Duodenal mucosa (tissue), 2 donors: ENCODE measurements around the gene LEKR1.

Source experiments
- H3K27ac ChIP-seq: one replicate; pipeline ENCODE4 v1.7.0; 2013; ENCODE audit warnings: low read depth, low read length
- H3K27me3 ChIP-seq, 2 donors: one replicate each; pipeline ENCODE4 v1.7.0; 2013; ENCODE audit warnings: low read length in 2 of 2, control low read depth in 1 of 2; ENCODE audit not compliant: insufficient read depth in 2 of 2, control insufficient read depth in 1 of 2
- H3K36me3 ChIP-seq, 2 donors: one replicate each; pipeline ENCODE4 v1.7.0; 2013; ENCODE audit warnings: low read length in 2 of 2, control low read depth in 1 of 2; ENCODE audit not compliant: insufficient read depth in 2 of 2, control insufficient read depth in 1 of 2
- H3K4me1 ChIP-seq, 2 donors: one replicate each; pipeline ENCODE4 v1.7.0; 2013; ENCODE audit warnings: low read length in 2 of 2, control low read depth in 1 of 2; ENCODE audit not compliant: insufficient read depth in 2 of 2, control insufficient read depth in 1 of 2
- H3K4me3 ChIP-seq, 2 donors: one replicate each; pipeline ENCODE4 v1.7.0; 2013; ENCODE audit warnings: low read length in 2 of 2, low read depth in 1 of 2
- H3K9ac ChIP-seq, 2 donors: one replicate each; pipeline ENCODE4 v1.7.0; 2013; ENCODE audit warnings: low read length in 2 of 2, low read depth in 1 of 2
- H3K9me3 ChIP-seq, 2 donors: one replicate each; pipeline ENCODE4 v1.7.0; 2013; ENCODE audit warnings: low read length in 2 of 2, control low read depth in 1 of 2; ENCODE audit not compliant: control insufficient read depth in 1 of 2

Gene LEKR1

DNA sequence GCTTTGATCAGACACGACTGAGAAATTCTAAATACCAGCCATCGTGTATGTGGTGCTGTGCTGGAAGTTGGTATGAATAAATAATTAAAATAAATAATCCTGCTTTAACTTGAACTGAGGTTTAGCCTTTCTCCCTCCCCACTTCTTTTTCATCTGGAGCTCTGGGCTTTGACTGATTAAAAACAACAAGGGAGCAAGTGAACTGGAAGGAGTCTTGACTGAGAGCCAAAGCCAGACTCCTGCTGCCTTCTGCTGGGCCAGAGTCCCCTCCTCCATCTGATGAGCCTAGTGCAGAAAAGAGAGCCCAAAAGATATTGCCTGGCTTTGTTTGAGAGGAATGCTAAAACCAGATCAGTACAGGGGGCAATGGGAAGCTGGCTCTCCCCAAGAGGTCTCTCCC, 237.8 kb downstream of the LEKR1 start:
- H3K36me3 ChIP-seq = no peaks in the 10 kb centered on the region
- no peak overlapping the region for H3K4me3 ChIP-seq
- no peaks in the 10 kb centered on the region for H3K9me3 ChIP-seq
- H3K4me1 ChIP-seq = no peaks in the 10 kb centered on the region
- no peak overlapping the region for H3K9ac ChIP-seq
- no peaks in the 10 kb centered on the region for H3K27me3 ChIP-seq
- no peak overlapping the region for H3K27ac ChIP-seq

DNA sequence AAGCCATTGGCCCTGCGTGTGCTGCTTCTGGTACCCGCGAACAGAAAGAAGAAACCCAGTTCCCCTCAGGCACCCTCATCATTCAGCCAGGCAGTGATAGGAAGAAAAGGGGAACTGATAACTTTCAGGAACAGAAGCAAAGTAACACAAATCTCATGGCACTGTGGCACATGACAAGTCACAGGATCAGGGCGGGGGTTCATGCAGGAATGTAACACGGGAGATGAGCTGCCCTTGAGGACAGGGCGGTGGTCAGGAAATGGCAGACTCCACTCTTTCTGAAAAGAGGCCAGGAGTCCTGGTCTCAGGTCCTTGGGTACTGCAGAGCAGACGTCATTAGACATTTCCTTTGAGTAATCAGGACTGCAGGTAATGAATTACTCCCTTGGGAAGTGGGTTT, 238.2 kb downstream of the LEKR1 start:
- Histone ChIP-seq H3K27ac (no peak overlapping the region), H3K4me3 (no peak overlapping the region), H3K4me1 (peaks cover 0 to under 1% of the 10 kb centered on the region in 2 donors), H3K36me3 (no peaks in the 10 kb centered on the region), H3K27me3 (no peaks in the 10 kb centered on the region), H3K9ac (no peak overlapping the region), H3K9me3 (no peaks in the 10 kb centered on the region)

DNA sequence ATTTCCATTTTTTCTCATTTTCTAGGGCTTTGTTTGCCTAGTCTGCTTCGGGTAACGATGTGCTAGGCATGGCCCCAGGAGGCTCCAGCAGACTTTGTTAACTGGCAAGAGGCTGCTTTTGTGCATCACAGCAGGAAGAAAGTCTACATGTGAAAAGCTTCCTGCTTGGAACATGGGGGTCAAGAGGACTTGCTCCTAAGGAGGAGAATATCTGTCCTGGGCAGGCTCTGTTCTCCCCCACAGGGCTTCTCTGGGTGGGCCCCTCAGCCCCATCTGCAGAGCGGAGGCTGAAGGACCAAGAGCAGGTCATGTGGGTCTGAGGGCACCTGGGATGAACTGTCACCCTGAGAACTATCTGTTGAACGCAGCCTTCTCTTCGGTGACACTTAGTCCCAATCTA, 239.0 kb downstream of the LEKR1 start:
- H3K4me1 ChIP-seq = peaks cover 0 to 9% of the 10 kb centered on the region in 2 donors
- no peaks in the 10 kb centered on the region for H3K36me3 ChIP-seq
- no peak overlapping the region for H3K27ac ChIP-seq
- no peaks in the 10 kb centered on the region for H3K27me3 ChIP-seq
- no peaks in the 10 kb centered on the region for H3K9me3 ChIP-seq
- H3K4me3 ChIP-seq = no peak overlapping the region
- no peak overlapping the region for H3K9ac ChIP-seq

DNA sequence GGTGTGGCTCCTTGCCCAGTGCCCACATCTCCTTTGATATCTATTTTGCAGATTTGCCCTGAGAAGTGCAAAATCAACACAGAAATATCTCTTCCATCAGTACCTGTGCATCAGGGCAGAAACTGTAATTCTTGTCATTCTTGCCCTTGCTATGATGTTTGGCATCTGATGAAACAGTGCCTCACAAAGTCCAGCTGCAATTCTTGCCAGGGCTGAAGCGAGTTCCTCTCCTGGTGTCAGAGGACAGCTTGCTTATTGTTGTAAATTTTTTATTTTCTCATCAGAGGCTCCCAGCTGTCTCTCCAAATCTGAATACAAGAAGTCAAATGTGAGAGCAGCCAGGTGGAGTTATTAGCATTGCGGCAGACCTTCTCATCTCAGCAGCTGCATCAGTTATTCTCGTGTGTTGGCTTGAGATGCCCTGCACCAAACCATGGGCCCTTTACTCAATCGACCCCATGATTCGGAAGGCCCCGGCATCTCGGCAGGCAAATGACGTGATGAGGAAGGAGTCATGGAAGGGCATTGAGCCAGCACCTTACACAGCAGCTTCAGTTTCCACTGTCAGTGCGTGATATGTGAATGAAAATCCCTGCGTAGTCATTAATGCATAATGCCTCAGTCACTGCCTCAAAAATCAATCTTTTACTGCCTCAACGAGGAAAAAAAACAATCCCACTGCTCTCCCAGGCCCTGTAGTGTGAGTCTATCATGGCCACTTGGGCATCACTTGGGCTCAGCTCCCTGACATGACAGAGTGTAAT, 240.4 kb downstream of the LEKR1 start:
- Histone ChIP-seq H3K27me3 (no peaks in the 10 kb centered on the region), H3K4me3 (no peak overlapping the region), H3K27ac (no peak overlapping the region), H3K36me3 (no peaks in the 10 kb centered on the region), H3K9ac (no peak overlapping the region), H3K4me1 (peaks cover 0 to 19% of the 10 kb centered on the region in 2 donors), H3K9me3 (no peaks in the 10 kb centered on the region)

DNA sequence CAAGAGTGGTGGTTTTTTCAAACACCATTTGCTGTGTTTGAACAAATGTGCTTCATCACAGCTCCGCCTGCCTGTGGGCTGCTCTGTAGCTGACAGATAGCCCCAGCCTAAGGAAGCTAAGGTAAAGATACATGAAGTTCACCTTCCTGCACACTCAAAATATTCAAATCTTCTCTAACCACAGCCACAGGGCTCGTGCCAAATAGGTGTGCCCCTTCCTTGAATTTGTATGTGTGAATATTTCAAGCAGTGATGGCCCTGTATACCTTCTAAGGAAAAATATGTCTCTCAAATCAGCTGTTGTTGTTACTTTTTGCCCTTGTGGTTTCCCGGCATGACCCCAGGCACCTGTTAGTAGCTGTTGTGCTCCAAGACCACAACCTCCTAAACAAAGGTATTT, 241.0 kb downstream of the LEKR1 start:
- H3K9ac ChIP-seq = no peak overlapping the region
- no peaks in the 10 kb centered on the region for H3K27me3 ChIP-seq
- peaks cover 0 to 19% of the 10 kb centered on the region in 2 donors for H3K4me1 ChIP-seq
- no peak overlapping the region for H3K4me3 ChIP-seq
- no peaks in the 10 kb centered on the region for H3K9me3 ChIP-seq
- H3K36me3 ChIP-seq = no peaks in the 10 kb centered on the region
- H3K27ac ChIP-seq = no peak overlapping the region

DNA sequence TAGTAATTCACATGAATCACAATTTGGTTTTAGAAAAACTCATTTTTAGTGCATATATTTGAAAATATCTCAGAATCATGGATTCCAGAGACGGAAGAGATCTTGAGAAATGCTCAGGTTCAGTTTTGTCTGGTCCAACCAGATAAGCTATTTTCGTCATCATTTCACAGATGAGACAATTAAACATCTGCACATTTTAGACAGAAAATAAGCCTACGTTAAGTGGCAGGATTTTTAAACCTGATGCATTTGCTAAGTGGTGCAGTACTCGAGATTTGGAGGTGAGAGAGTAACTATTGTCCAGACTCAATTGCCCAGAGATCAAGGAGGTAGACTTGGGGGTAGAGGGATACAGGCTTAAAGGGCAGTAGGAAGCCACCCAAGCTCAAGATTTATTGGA, 243.3 kb downstream of the LEKR1 start:
- Histone ChIP-seq H3K9ac (no peak overlapping the region), H3K27ac (no peak overlapping the region), H3K27me3 (no peaks in the 10 kb centered on the region), H3K4me3 (no peak overlapping the region), H3K36me3 (no peaks in the 10 kb centered on the region), H3K4me1 (peaks cover 0 to 19% of the 10 kb centered on the region in 2 donors), H3K9me3 (no peaks in the 10 kb centered on the region)

DNA sequence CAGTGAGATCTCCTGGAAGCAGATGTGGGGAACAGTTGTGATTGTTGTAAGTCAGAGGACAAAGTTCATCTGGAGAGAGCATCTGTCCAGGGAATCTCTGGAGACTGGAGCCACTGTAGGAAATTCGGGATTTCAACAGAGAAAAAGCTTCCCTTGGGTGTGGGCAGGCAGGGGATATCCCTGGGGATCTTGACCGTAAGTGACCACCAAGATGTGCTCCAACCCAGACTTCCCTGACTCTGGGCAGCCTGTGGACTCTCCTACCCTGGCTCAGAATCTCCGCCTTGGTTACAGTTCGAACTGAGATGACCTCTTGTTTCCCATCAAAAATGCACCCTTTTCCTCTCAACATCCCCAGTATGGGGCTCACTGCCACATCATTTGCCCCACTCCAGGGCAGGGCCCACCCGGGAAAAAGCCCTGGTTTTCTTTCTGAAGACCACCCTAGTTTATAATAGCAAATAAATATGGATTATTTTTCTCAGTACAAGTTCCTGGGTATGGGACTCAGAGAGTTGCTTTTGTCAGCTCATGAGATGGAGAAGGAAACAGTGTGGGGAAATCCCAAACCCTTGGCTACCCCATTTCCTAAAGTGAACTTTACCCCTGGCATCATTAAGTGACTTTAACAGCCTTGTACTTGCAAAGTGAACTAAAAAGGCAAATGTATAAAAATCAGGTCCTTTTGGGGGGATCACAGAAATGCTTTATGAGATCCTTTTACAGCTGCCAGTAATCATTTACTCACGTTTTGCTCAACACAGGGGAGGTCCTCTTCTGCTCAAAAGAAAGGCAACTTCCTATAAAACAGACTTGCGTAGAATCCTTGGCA, 243.9 kb downstream of the LEKR1 start:
- Histone ChIP-seq H3K9ac (no peak overlapping the region), H3K4me3 (no peak overlapping the region), H3K27ac (no peak overlapping the region), H3K9me3 (no peaks in the 10 kb centered on the region), H3K27me3 (no peaks in the 10 kb centered on the region), H3K36me3 (no peaks in the 10 kb centered on the region), H3K4me1 (peaks cover 0 to 19% of the 10 kb centered on the region in 2 donors)

DNA sequence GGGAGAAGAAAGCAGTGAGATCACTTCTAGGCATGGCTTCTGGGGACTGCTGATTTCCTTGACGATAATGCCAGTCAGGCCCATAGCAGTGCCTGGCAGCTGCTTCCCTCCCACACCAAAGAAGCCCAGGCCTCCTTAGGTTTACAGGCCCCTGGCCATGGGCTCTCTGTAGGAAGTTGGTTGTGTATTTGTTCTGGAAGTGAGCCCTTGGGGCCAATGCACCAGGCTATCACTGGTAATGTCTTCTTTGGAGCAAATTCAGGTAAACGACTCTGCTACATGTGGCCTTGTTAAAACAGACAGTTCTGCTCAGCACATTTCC, 244.5 kb downstream of the LEKR1 start:
- no peaks in the 10 kb centered on the region for H3K27me3 ChIP-seq
- no peaks in the 10 kb centered on the region for H3K36me3 ChIP-seq
- no peak overlapping the region for H3K4me3 ChIP-seq
- no peaks in the 10 kb centered on the region for H3K9me3 ChIP-seq
- peaks cover 0 to 19% of the 10 kb centered on the region in 2 donors for H3K4me1 ChIP-seq
- H3K9ac ChIP-seq = no peak overlapping the region
- H3K27ac ChIP-seq = no peak overlapping the region

DNA sequence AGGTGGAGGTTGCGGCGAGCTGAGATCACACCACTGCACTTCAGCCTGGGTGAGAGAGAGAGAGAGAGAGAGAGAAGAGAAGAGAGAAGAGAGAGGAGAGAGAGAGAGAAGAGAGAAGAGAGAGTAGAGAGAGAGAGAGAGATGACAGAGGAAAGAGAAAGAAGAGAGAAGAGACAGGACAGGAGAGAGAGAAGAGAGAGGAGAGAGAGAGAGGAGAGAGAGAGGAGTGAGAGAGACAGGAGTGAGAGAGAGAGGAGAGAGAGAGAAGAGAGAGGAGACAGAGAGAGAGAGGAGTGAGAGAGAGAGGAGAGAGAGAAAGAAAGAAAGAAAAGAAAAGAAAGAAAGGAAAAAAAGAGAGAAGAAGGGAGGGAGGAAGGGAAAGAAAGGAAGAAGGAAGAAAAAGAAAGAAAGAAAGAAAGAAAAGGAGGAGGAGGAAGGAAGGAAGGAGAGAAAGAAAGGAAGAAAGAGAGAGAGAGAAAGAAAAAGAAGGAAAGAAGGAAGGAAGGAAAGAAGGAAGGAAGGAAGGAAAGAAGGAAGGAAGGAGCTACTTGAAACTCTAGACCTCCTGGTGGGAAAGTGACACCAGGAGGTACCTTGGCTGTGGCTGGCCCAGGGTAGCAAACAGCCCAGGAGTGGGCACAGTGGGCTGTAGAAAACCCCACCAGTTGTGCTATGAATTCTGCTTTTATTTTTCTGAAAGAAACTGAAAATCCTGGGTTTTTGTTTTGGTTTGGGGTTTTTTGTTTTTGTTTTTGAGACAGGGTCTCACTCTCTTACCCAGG, 245.8 kb downstream of the LEKR1 start:
- Histone ChIP-seq H3K9me3 (no peaks in the 10 kb centered on the region), H3K27me3 (no peaks in the 10 kb centered on the region), H3K4me3 (no peak overlapping the region)

DNA sequence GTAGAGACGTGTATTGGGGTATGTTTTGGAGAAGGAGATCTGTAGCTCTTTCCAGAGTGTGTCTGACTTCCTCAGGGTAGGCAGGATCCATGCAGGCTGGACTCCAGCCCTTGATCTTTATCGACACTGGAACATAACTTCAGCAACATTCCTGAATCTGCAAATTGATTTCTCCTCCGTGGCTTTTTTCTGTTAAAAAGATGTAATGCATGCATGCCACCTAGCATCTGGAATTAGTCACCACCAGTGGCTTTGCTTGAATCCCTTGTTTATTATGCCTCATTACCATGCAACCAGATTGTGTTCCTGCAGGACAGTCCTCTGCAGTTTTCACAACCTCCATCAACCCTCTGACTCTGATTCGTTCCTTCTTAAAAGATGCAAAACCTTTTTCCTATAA, 247.7 kb downstream of the LEKR1 start:
- Histone ChIP-seq H3K9me3 (no peaks in the 10 kb centered on the region), H3K4me1 (peaks cover 0 to 19% of the 10 kb centered on the region in 2 donors), H3K27me3 (no peaks in the 10 kb centered on the region), H3K9ac (no peak overlapping the region), H3K36me3 (no peaks in the 10 kb centered on the region), H3K27ac (no peak overlapping the region), H3K4me3 (no peak overlapping the region)

More for the DNA sequence above, 245.8 kb downstream of the LEKR1 start:
- Histone ChIP-seq H3K9ac (no peak overlapping the region), H3K4me1 (peaks cover 0 to 19% of the 10 kb centered on the region in 2 donors), H3K36me3 (no peaks in the 10 kb centered on the region), H3K27ac (no peak overlapping the region)
